HepG2 (cell line): ENCODE measurements around the gene KREMEN1.

ENCODE experiments used
- ATF7-NPFF ChIP-seq: sonication (generic); formaldehyde crosslinking; IDR thresholded peaks from 2 replicates; pipeline ENCODE4 v1.8.1; 2023; ENCODE audit warnings: mild to moderate bottlenecking, low read depth, missing genetic modification reagents, moderate library complexity
- GABPA ChIP-seq, 2 experiments: IDR thresholded peaks; 2 replicates each; pipeline ENCODE4 v1.6.1; 2011 to 2016; ENCODE audit warnings: low read depth in 2 of 2, low read length in 1 of 2, missing biosample characterization in 1 of 2, missing genetic modification characterization in 1 of 2
- MYNN ChIP-seq: sonication (generic); formaldehyde crosslinking; IDR thresholded peaks from 2 replicates; pipeline ENCODE4 v1.4.0; 2020; ENCODE audit warnings: mild to moderate bottlenecking, low read depth, missing genetic modification reagents
- NFATC3 ChIP-seq: sonication (generic); formaldehyde crosslinking; IDR thresholded peaks from 2 replicates; pipeline ENCODE4 v1.5.1; 2020; ENCODE audit warnings: mild to moderate bottlenecking, missing genetic modification reagents
- TCF7L2 ChIP-seq: IDR thresholded peaks from 2 replicates; pipeline ENCODE4 v1.6.1; 2011; ENCODE audit warnings: mild to moderate bottlenecking, low read depth, low read length, moderate library complexity
- TEAD2 ChIP-seq: sonication (generic); formaldehyde crosslinking; IDR thresholded peaks from 2 replicates; pipeline ENCODE4 v1.9.0; 2021; ENCODE audit warnings: missing genetic modification reagents
- USF2 ChIP-seq, 2 experiments: sonication (generic) in 1 of 2; formaldehyde crosslinking in 1 of 2; IDR thresholded peaks; 2 replicates each; pipeline versions ENCODE4 v1.5.1 to v1.6.1; 2011 to 2020; ENCODE audit warnings: borderline replicate concordance in 1 of 2, low read depth in 1 of 2, low read length in 1 of 2, mild to moderate bottlenecking in 1 of 2, missing genetic modification reagents in 1 of 2, moderate library complexity in 1 of 2
- ZBTB20 ChIP-seq: sonication (generic); formaldehyde crosslinking; IDR thresholded peaks from 2 replicates; pipeline ENCODE4 v1.8.1; 2023; ENCODE audit warnings: missing genetic modification reagents, low read depth, mild to moderate bottlenecking, borderline replicate concordance
- ZBTB49 ChIP-seq: sonication (generic); formaldehyde crosslinking; IDR thresholded peaks from 2 replicates; pipeline ENCODE4 v1.4.0; 2020; ENCODE audit warnings: missing genetic modification reagents, borderline replicate concordance
- TF ChIP-seq, protein P1 (sequence below): sonication (generic); formaldehyde crosslinking; IDR thresholded peaks from 2 replicates; pipeline ENCODE4 v1.4.0; 2020; ENCODE audit warnings: missing genetic modification reagents
- TF ChIP-seq, protein P2 (sequence below): sonication (generic); formaldehyde crosslinking; IDR thresholded peaks from 2 replicates; pipeline ENCODE4 v1.5.0; 2020; ENCODE audit warnings: mild to moderate bottlenecking, missing genetic modification reagents, moderate library complexity

DNA sequence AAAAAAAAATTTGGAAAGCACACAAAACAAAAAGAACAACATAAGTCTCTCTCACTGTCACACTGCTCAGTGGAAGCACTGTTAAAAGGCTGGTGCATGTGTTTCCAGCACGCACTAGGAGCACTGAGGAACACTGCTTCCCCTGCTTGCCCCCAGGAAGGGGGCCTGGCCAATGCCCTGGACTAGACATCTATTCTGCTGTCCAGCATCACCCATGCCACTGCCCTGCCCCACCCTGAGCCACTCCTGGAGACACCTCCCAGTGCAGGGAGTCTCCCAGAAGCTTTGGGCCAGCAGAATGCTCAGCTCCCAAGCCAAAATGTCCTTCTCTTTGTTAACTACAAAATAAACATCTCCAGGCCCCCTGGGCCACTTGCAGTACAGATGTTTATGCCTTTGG is 83.1 kb downstream of the KREMEN1 start:
- TF ChIP-seq TEAD2 (CRISPR knock-in tag), result no peak
- TF ChIP-seq, protein P1, sequence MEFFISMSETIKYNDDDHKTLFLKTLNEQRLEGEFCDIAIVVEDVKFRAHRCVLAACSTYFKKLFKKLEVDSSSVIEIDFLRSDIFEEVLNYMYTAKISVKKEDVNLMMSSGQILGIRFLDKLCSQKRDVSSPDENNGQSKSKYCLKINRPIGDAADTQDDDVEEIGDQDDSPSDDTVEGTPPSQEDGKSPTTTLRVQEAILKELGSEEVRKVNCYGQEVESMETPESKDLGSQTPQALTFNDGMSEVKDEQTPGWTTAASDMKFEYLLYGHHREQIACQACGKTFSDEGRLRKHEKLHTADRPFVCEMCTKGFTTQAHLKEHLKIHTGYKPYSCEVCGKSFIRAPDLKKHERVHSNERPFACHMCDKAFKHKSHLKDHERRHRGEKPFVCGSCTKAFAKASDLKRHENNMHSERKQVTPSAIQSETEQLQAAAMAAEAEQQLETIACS, result no peak
- no peak for TF ChIP-seq MYNN (CRISPR knock-in tag)
- TF ChIP-seq ATF7-NPFF, result no peak
- TF ChIP-seq USF2 (IDR thresholded peaks at IDR 0.05; ENCODE audit: low read depth, low read length), result no peak
- no peak; the same call in 1 of the 2 replicates for TF ChIP-seq USF2 (CRISPR knock-in tag; IDR thresholded peaks at IDR 0.05; ENCODE audit: borderline replicate concordance)
- TF ChIP-seq NFATC3 (CRISPR knock-in tag), result no peak
- TF ChIP-seq GABPA (IDR thresholded peaks at IDR 0.05; ENCODE audit: low read depth, low read length), result no peak
- TF ChIP-seq GABPA (CRISPR knock-in tag; IDR thresholded peaks at IDR 0.05; ENCODE audit: low read depth), result no peak
- no peak for TF ChIP-seq ZBTB49 (CRISPR knock-in tag)
- TF ChIP-seq, protein P2, sequence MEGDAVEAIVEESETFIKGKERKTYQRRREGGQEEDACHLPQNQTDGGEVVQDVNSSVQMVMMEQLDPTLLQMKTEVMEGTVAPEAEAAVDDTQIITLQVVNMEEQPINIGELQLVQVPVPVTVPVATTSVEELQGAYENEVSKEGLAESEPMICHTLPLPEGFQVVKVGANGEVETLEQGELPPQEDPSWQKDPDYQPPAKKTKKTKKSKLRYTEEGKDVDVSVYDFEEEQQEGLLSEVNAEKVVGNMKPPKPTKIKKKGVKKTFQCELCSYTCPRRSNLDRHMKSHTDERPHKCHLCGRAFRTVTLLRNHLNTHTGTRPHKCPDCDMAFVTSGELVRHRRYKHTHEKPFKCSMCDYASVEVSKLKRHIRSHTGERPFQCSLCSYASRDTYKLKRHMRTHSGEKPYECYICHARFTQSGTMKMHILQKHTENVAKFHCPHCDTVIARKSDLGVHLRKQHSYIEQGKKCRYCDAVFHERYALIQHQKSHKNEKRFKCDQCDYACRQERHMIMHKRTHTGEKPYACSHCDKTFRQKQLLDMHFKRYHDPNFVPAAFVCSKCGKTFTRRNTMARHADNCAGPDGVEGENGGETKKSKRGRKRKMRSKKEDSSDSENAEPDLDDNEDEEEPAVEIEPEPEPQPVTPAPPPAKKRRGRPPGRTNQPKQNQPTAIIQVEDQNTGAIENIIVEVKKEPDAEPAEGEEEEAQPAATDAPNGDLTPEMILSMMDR (CRISPR knock-in tag), result no peak
- TF ChIP-seq ZBTB20 (CRISPR knock-in tag), result no peak
- no peak for TF ChIP-seq TCF7L2
